ENCODE measurements around the gene MOB3B. TPM values are rescaled to one million over a fixed set of nuclear protein-coding genes. Genes with fewer than 3 reads are reported as not detected.

The MOB3B gene
- total RNA-seq, 2 experiments from 2014 or later, result 0.34 to 0.38 TPM

DNA sequence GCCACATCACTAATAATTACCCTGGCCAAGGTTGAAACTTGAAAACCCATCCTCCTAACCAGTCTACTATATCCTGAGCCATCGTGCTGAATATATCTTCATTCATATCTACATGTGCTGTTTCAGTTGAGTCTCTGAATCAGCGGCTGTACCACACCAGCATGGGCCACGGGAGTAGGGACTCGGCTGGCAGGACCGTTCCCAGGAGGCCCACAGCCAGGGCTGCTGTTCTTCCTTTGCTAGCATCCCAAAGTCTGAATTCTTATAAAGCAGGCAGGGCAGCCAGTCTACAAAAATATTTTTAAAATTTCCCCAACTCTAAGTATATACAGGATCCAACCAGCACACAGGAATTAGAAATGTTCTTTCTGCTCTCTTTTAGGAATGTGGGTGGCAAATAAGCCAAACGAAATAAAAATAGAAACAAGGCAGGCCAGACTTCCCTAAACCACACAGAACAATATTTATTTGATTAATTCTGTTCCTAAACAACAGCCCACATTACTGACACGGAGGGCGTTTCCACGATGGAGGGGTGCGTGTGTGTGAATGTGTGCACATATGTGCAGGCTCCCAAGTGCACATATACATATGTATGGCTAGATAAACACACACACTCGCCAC, 189.8 kb downstream of the MOB3B start:
- CTCF ChIA-PET, result no interaction called here
- POLR2A ChIA-PET, result no interaction called here
- DNase-seq, result no peak
- Mint-ChIP-seq H3K4me3 (no peak overlapping the region), H3K27me3 (peaks cover 2% of the 10 kb centered on the region), H3K9me3 (peaks cover 3% of the 10 kb centered on the region), H3K27ac (no peak overlapping the region), H3K36me3 (no peaks in the 10 kb centered on the region), H3K4me1 (ENCODE audit: low read depth) (no peaks in the 10 kb centered on the region)
- intact Hi-C loops (cut with micrococcal nuclease), result loop anchor here (10.0 kb wide), 1 partner anchor 385 kb away; no protein-coding TSS in a partner anchor

DNA sequence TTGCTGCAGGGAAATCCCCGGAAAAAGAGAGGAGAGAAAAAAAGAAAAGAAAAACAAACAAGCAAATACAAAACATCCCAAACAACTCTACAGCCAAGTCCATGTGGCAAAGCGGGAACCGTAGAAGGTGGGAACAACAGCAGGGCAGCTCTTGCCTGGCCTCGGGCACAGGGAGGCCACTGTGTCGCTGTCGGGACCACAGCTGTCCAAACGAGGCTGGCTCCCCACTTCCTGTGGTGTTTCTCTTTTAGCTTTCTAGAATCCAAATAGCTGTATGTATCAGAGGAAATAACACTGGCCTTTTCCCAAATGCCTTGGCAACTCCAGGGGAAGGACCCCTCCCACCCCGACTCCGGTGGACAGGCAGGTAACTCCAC, 191.1 kb downstream of the MOB3B start:
- no peaks in the 10 kb centered on the region for H3K4me1 Mint-ChIP-seq (ENCODE audit: low read depth)
- no peak overlapping the region for H3K27ac Mint-ChIP-seq
- H3K36me3 Mint-ChIP-seq, result no peaks in the 10 kb centered on the region
- H3K9me3 Mint-ChIP-seq, result peaks cover 3% of the 10 kb centered on the region
- no peak overlapping the region for H3K4me3 Mint-ChIP-seq
- DNase-seq, result no peak
- ChIA-PET CTCF (interaction anchor here (0.6 kb wide), 1 partner anchor 190 kb away, joined by 3 read pairs; no protein-coding TSS in a partner anchor), POLR2A (no interaction called here)
- peaks cover 2% of the 10 kb centered on the region for H3K27me3 Mint-ChIP-seq
- intact Hi-C loops (cut with micrococcal nuclease), result loop anchor here (10.0 kb wide), 1 partner anchor 386 kb away; no protein-coding TSS in a partner anchor

DNA sequence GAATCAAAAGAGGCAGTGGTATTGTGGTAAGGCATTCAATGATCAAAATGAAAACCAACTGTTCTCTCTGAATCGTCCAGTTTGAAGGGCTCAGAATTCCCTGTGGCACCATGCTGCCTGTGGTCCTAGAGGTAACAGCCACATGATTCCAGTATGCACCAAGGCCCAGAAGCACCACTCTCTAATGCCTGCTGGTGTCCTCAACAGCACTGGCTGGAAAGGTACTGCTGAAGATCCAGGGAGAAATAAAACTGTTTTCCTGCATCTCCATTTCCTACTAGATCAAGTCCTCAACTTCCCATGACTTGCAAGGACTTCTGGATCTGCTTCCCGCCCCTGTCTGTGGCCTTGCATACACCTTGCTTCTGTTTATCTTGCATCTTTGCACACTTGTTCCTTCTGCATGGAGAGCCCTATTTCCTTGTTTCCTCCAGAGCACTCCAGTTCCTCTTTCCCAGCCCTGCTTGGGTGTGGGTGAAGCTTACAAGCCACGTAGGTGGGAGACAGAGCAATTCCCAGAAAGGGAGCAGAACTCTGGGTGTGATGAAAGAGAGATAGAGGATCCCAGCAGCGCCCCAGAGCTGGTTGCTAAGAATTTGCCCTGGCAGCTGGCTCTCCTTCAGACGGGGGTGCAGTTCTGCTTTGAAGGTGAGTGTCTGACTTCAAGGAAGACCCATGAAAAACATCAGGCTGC, 191.6 kb downstream of the MOB3B start:
- Mint-ChIP-seq H3K9me3 (peaks cover 3% of the 10 kb centered on the region), H3K27ac (no peak overlapping the region), H3K4me1 (ENCODE audit: low read depth) (peaks cover 3% of the 10 kb centered on the region), H3K36me3 (no peaks in the 10 kb centered on the region), H3K27me3 (peaks cover 2% of the 10 kb centered on the region), H3K4me3 (no peak overlapping the region)
- DNase-seq, result no peak
- intact Hi-C loops (cut with micrococcal nuclease), result loop anchor here (10.0 kb wide), 1 partner anchor 387 kb away; no protein-coding TSS in a partner anchor
- POLR2A ChIA-PET, result no interaction called here
- CTCF ChIA-PET, result interaction anchor here (1.1 kb wide), 1 partner anchor 192 kb away, joined by 3 read pairs; the partner anchor contains the start of gene MOB3B

DNA sequence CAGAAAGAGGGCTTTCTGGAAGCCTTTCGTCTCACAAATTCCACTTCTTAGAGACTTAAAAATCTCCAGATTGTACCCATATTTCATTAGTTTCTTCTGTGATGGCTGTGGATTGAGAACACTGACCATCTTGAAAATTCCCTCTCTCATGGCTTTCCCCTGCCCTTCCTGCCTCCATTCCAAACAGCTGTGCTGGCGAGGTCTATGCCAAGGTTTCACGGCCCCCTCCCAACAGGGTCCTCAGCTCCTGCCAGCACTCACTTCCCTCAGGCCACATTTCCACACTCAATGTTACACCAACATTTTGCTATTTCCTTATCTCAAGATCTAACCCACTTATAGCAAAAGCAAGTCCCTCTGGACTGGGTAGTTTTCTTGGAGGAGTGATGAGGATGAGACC, 192.4 kb downstream of the MOB3B start:
- ChIA-PET CTCF (interaction anchor here (1.1 kb wide), 1 partner anchor 192 kb away, joined by 3 read pairs; the partner anchor contains the start of gene MOB3B), POLR2A (no interaction called here)
- DNase-seq, result no peak
- Mint-ChIP-seq H3K4me3 (no peak overlapping the region), H3K36me3 (no peaks in the 10 kb centered on the region), H3K27ac (no peak overlapping the region), H3K9me3 (no peaks in the 10 kb centered on the region), H3K4me1 (ENCODE audit: low read depth) (peaks cover 3% of the 10 kb centered on the region), H3K27me3 (peaks cover 2% of the 10 kb centered on the region)
- intact Hi-C loops (cut with micrococcal nuclease), result loop anchor here (10.0 kb wide), 1 partner anchor 388 kb away; no protein-coding TSS in a partner anchor

DNA sequence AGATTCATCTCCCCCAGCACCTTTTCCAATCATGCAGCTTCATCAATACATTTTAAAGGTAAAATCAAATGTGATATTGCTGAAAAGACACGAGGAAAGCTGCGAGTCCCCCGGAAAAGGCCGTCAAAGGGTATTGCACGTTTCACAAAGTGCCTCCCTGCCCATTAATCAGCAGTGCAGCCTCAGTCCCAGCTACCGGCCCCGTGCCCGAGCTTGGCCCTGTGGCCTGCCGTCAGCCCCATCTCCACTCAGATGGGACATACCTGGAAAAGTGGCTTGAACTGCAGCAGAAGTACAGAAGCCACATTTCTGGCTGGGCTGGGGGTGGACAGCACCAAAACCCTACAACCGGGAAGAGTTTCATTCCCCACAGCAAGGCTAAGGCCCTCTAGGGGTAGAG, 192.8 kb downstream of the MOB3B start:
- Mint-ChIP-seq H3K27me3 (peaks cover 2% of the 10 kb centered on the region), H3K4me1 (ENCODE audit: low read depth) (peaks cover 3% of the 10 kb centered on the region), H3K4me3 (no peak overlapping the region), H3K27ac (no peak overlapping the region), H3K9me3 (no peaks in the 10 kb centered on the region), H3K36me3 (no peaks in the 10 kb centered on the region)
- DNase-seq, result no peak
- intact Hi-C loops (cut with micrococcal nuclease), result loop anchor here (10.0 kb wide), 1 partner anchor 388 kb away; no protein-coding TSS in a partner anchor
- CTCF ChIA-PET, result interaction anchor here (0.9 kb wide), 1 partner anchor 192 kb away, joined by 4 read pairs; no protein-coding TSS in a partner anchor
- POLR2A ChIA-PET, result no interaction called here

DNA sequence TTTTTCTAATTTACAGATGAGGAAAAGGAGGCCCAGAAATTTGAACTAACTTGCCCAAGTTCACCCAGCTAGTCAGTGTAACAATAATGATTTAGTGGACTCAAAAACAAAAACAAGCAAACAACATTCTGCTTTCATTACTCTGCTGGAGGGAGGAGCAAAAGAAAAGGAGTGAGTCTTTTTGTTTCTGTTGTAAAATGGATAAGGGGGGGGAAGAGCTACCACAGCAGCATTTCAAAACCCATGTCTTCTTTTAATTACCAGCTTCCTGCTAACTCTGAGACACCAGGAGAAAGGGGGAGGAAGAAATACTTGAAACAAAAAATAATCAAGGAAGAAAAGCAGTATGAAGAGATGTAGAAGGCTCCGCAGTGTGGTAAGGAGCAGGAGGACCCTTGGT, 193.5 kb downstream of the MOB3B start:
- CTCF ChIA-PET, result interaction anchor here (0.9 kb wide), 1 partner anchor 193 kb away, joined by 4 read pairs; no protein-coding TSS in a partner anchor
- POLR2A ChIA-PET, result no interaction called here
- no peaks in the 10 kb centered on the region for H3K36me3 Mint-ChIP-seq
- H3K27ac Mint-ChIP-seq, result no peak overlapping the region
- no peak overlapping the region for H3K4me3 Mint-ChIP-seq
- H3K4me1 Mint-ChIP-seq (ENCODE audit: low read depth), result peaks cover 3% of the 10 kb centered on the region
- no peaks in the 10 kb centered on the region for H3K9me3 Mint-ChIP-seq
- no peak for DNase-seq
- intact Hi-C loops (cut with micrococcal nuclease), result loop anchor here (10.0 kb wide), 1 partner anchor 389 kb away; no protein-coding TSS in a partner anchor
- peaks cover 2% of the 10 kb centered on the region for H3K27me3 Mint-ChIP-seq

DNA sequence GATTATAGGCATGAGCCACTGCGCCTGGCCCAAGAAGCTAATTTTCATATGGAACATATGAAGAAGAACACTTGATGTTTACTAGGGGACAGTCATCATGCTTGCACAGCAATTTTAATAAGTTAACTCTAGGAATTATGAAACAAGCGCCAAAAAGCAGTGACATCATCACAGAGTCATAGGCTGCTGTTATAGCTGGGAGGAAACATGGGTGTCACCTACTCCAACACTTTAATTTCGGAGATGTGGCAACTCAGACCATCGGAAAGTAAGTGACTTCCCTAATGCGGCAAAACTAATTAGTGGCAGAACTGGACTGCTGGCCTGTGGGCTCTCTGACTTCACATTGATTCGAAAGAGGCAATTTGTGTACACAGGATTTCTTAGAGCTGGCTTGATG, 194.5 kb downstream of the MOB3B start:
- Mint-ChIP-seq H3K36me3 (no peaks in the 10 kb centered on the region), H3K27me3 (peaks cover 2% of the 10 kb centered on the region), H3K4me1 (ENCODE audit: low read depth) (peaks cover 3% of the 10 kb centered on the region), H3K4me3 (no peak overlapping the region), H3K27ac (no peak overlapping the region), H3K9me3 (no peaks in the 10 kb centered on the region)
- no peak for DNase-seq
- ChIA-PET CTCF (interaction anchor here (4.7 kb wide), 1 partner anchor 196 kb away, joined by 74 read pairs; the partner anchor contains the start of gene MOB3B), POLR2A (no interaction called here)
- intact Hi-C loops (cut with micrococcal nuclease), result loop anchor here (10.0 kb wide), 1 partner anchor 390 kb away; no protein-coding TSS in a partner anchor

DNA sequence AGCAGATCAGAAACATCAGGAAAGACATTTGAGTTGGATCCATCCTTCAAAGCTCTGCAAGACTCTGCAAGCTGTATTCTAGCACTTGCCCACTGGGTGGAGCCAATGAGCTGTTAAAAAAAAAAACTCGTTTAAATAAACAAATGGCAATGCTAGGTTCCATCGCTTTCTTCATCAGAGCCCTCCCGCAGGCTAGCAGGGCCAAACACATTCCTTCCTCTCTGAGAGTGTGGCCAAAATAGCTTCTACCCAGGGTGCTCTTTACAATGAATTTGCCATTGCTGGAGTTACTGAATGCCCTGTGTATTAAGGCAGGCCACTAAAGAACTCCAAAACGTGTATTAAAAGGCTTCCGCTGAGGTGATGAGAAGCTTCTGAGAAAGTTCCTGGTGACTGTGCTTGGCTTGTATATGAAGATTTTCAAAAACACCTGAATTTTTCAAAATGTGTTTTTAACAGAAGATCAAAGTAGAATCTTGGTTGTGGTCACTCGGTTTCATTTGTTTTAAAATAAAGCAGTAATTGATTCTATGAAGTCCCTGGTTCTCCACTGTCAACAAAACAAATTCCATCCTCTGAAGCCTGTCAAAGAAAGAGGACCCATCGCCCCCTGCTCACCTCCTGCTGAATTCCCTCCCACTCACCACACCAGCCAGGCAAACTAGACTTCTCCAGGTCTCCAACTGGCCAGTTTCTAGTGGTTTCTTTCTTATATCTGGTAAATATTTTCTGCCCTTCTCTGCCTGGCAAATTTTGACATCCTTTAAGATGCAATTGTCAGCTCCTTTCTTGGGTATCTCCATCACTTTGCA, 196.2 kb downstream of the MOB3B start:
- intact Hi-C loops (cut with micrococcal nuclease), result loop anchor here (1.0 to 10.0 kb wide), 4 partner anchors 196 to 554 kb away; partner anchors contain the start of gene MOB3B
- Mint-ChIP-seq H3K4me3 (no peak overlapping the region), H3K27ac (no peak overlapping the region), H3K27me3 (peaks cover 2% of the 10 kb centered on the region), H3K36me3 (no peaks in the 10 kb centered on the region), H3K9me3 (no peaks in the 10 kb centered on the region), H3K4me1 (ENCODE audit: low read depth) (peaks cover 3% of the 10 kb centered on the region)
- DNase-seq, result peak; percentile 53
- POLR2A ChIA-PET, result no interaction called here
- CTCF ChIA-PET, result interaction anchor here (0.6 to 4.7 kb wide), 20 partner anchors 8 to 393 kb away, joined by 3 to 74 read pairs (median 4); partner anchors contain the start of gene MOB3B

DNA sequence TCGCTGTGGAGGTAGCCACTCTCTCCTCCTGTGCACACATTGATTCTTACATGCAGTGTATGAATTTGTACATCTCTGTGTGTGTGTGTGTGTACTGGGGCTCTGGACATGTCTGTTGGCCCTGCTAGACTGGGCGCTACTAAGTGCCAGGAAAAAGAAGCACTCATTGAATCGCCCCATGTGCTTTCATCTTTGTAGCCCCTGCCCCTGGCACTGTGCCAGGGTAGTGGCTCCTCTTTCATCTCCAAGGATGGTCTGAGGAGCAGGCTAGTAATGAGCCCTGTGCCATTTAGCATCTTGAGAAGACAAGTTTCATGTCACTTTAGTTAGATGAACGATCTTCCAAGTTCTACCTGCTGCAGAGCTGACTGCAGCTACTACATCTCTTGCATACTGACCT, 198.2 kb downstream of the MOB3B start:
- H3K4me1 Mint-ChIP-seq (ENCODE audit: low read depth), result peaks cover 3% of the 10 kb centered on the region
- peaks cover 2% of the 10 kb centered on the region for H3K27me3 Mint-ChIP-seq
- no peak overlapping the region for H3K27ac Mint-ChIP-seq
- H3K9me3 Mint-ChIP-seq, result no peaks in the 10 kb centered on the region
- POLR2A ChIA-PET, result no interaction called here
- DNase-seq, result no peak
- intact Hi-C loops (cut with micrococcal nuclease), result loop anchor here (5.0 to 10.0 kb wide), 2 partner anchors 393 to 556 kb away; no protein-coding TSS in a partner anchor
- H3K4me3 Mint-ChIP-seq, result no peak overlapping the region
- H3K36me3 Mint-ChIP-seq, result no peaks in the 10 kb centered on the region
- CTCF ChIA-PET, result interaction anchor here (2.3 to 4.7 kb wide), 3 partner anchors 200 to 235 kb away, joined by 7 to 74 read pairs (median 14); partner anchors contain the start of gene MOB3B

DNA sequence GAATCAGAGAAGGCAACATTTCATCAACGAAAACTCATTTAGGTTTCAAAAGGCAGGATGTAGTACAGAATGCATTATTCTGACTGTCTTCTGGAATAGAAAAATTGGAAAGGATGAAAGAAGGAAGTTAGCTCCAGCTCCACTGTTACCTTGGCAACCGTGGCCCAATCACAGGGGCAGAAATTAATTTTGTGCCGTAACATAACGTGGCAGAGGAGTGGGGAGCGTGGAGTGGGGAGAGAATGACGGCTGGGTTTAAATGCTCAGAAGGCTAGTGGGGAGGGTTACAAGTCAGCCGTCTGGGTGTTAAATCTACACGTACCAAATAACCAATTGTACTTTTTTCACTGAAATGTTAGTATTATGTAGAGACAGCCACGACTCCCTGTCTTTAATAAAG, 200.3 kb downstream of the MOB3B start:
- POLR2A ChIA-PET, result no interaction called here

DNA sequence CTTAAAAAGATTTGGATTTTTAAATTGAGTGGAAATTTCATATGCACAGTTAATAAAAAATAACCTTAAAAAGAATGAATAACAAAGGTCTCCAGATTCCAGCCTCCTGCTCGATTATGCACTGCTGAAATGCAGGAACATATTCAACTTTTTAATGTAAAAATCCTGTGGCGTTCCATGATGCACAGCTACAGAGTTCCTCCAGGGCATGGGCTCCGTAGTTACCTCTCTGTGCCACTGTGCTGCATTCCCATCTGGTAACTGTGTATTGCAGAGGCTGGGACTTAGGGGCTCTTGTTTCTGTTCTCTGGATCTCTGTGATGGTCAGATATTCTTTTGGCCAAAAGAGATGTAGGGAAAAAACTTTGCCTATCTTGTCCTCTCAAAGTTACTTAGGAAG, 201.1 kb downstream of the MOB3B start:
- ChIA-PET CTCF (no interaction called here), POLR2A (no interaction called here)
- no peak overlapping the region for H3K4me3 Mint-ChIP-seq
- H3K4me1 Mint-ChIP-seq (ENCODE audit: low read depth), result peaks cover 3% of the 10 kb centered on the region
- no peak overlapping the region for H3K27ac Mint-ChIP-seq
- H3K27me3 Mint-ChIP-seq, result no peaks in the 10 kb centered on the region
- no peaks in the 10 kb centered on the region for H3K36me3 Mint-ChIP-seq
- no peaks in the 10 kb centered on the region for H3K9me3 Mint-ChIP-seq
- intact Hi-C loops (cut with micrococcal nuclease), result no loop called here
- no peak for DNase-seq

More for the DNA sequence above, 200.3 kb downstream of the MOB3B start:
- no peaks in the 10 kb centered on the region for H3K36me3 Mint-ChIP-seq
- no peak overlapping the region for H3K4me3 Mint-ChIP-seq
- no peak for DNase-seq
- H3K9me3 Mint-ChIP-seq, result no peaks in the 10 kb centered on the region
- no peaks in the 10 kb centered on the region for H3K27me3 Mint-ChIP-seq
- no peak overlapping the region for H3K27ac Mint-ChIP-seq
- intact Hi-C loops (cut with micrococcal nuclease), result no loop called here
- CTCF ChIA-PET, result interaction anchor here (1.7 kb wide), 1 partner anchor 201 kb away, joined by 8 read pairs; the partner anchor contains the start of gene MOB3B
- H3K4me1 Mint-ChIP-seq (ENCODE audit: low read depth), result peaks cover 3% of the 10 kb centered on the region

All from activated CD4-positive, alpha-beta memory T cell treated with anti-CD3 and anti-CD28 coated beads for 36 hours (primary cell).